BLaER1 treated with 17β-estradiol and CSF1 and Interleukin-3, amounts not matched to agents 10 nM and 100 nM (cell line): ENCODE results near the gene GTPBP3.
A peak's percentile ranks its signal among the peaks of the same experiment; 100 is the strongest.

ENCODE experiments used
- H3K27ac ChIP-seq, 11 experiments: shearing (Covaris generic); formaldehyde crosslinking; 2 replicates each; pipeline ENCODE4 v1.8.1; 2022
- H3K27me3 ChIP-seq, 11 experiments: shearing (Covaris generic); formaldehyde crosslinking; 2 replicates each; pipeline ENCODE4 v1.8.1; 2022
- H3K36me3 ChIP-seq, 11 experiments: shearing (Covaris generic); formaldehyde crosslinking; 2 replicates each; pipeline ENCODE4 v1.8.1; 2022
- H3K4me1 ChIP-seq, 10 experiments: shearing (Covaris generic); formaldehyde crosslinking; 2 replicates each; pipeline ENCODE4 v1.8.1; 2022
- H3K4me2 ChIP-seq, 11 experiments: shearing (Covaris generic); formaldehyde crosslinking; 2 replicates each; pipeline ENCODE4 v1.8.1; 2022
- H3K4me3 ChIP-seq, 10 experiments: shearing (Covaris generic); formaldehyde crosslinking; 2 replicates each; pipeline ENCODE4 v1.8.1; 2022
- H3K9ac ChIP-seq, 11 experiments: shearing (Covaris generic); formaldehyde crosslinking; 2 replicates each; pipeline ENCODE4 v1.8.1; 2022
- H3K9me3 ChIP-seq, 11 experiments: shearing (Covaris generic); formaldehyde crosslinking; replicated peaks in 1 of 11; 2 replicates each; pipeline ENCODE4 v1.8.1; 2022
- H4K20me1 ChIP-seq, 11 experiments: shearing (Covaris generic); formaldehyde crosslinking; 2 replicates each; pipeline ENCODE4 v1.8.1; 2022
- Cebpa-rat ChIP-seq, 11 experiments: shearing (Covaris generic); IDR thresholded peaks; 2 replicates each; pipeline ENCODE4 v1.8.1; 2022

GTPBP3 gene

GRCh38 chr19:17296976-17297375, 40.4 kb upstream of the GTPBP3 start:
- H3K9ac ChIP-seq, result no peak overlapping the region
- H3K27ac ChIP-seq, result no peak overlapping the region
- no peak overlapping the region for H3K4me3 ChIP-seq
- peaks cover 6 to 24% (median 14%) of the 10 kb centered on the region in 11 experiments; a peak in 21 of 22 replicates for H3K9me3 ChIP-seq
- H3K27me3 ChIP-seq, result no peaks in the 10 kb centered on the region
- peaks cover 0 to 26% (median 7%) of the 10 kb centered on the region in 11 experiments; a peak in 12 of 22 replicates for H4K20me1 ChIP-seq
- TF ChIP-seq Cebpa-rat (IDR thresholded peaks at IDR 0.05), result no peak
- H3K36me3 ChIP-seq, result peaks cover 47 to 77% (median 64%) of the 10 kb centered on the region in 11 experiments
- peak overlapping the region in 1 of 11 experiments; percentile 7; a peak in 1 of 22 replicates for H3K4me2 ChIP-seq
- H3K4me1 ChIP-seq, result peaks cover 9 to 62% (median 45%) of the 10 kb centered on the region in 10 experiments

- Histone ChIP-seq H3K4me2 (peak overlapping the region in 3 of 11 experiments; percentile 13 to 98 (median 37); a peak in 4 of 22 replicates), H3K36me3 (peaks cover 33 to 55% (median 46%) of the 10 kb centered on the region in 11 experiments), H3K4me1 (peaks cover 28 to 62% (median 42%) of the 10 kb centered on the region in 10 experiments), H4K20me1 (peaks cover 0 to 23% (median 4%) of the 10 kb centered on the region in 11 experiments; a peak in 9 of 22 replicates), H3K4me3 (no peak overlapping the region), H3K9ac (peak overlapping the region in 2 of 11 experiments; percentile 36 to 86; a peak in 3 of 22 replicates), H3K27me3 (no peaks in the 10 kb centered on the region), H3K27ac (no peak overlapping the region), H3K9me3 (peaks cover 6 to 19% (median 14%) of the 10 kb centered on the region in 11 experiments; a peak in 21 of 22 replicates)
- TF ChIP-seq Cebpa-rat (IDR thresholded peaks at IDR 0.05), result no peak
These were observed 36.2 kb upstream of the GTPBP3 start for GRCh38 chr19:17300992-17301619.

DNA sequence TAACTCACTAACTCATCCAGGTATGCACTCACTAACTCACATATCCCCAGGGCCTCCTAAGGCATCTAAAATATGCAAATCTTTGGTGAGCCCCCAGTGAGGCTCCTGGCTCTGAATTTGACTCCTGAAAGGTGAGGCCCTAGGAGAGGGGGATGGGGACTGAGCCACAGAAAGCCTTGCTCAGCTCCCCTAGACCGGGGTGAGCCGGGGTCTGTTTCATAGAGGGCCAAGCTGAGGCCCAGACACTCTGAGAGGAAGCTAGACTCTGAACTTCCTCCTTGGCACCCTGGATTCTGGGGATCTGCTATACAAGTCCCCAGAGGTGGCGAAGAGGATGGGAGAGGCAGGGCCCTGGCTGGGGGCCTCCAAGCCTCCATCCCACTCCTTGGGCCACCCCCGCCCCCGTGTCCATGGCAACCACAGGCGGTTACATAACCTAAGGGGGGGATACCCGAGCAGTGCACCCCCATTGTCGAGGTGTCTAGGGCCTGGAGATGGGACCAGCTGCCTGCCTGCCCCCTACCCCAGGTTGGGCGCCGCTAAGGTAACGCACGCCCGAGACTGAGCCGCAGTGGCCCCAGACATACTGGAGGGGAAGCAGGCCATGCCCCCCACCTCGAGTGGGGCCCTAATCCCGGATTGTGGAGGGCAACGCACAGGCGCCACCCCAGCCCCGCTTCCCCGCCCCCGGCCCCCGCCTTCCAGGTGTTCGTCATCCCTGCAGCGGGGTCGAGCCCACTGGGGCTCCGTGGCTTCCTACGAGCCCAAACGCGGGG, 34.8 kb upstream of the GTPBP3 start:
- Histone ChIP-seq H3K4me1 (peaks cover 41 to 64% (median 50%) of the 10 kb centered on the region in 10 experiments), H3K9me3 (peaks cover 6 to 15% (median 14%) of the 10 kb centered on the region in 11 experiments; a peak in 21 of 22 replicates), H3K9ac (peak overlapping the region; percentile 78 to 89 (median 85)), H3K27me3 (no peaks in the 10 kb centered on the region), H3K4me2 (peak overlapping the region; percentile 87 to 99 (median 96)), H3K36me3 (peaks cover 28 to 41% (median 34%) of the 10 kb centered on the region in 11 experiments), H3K4me3 (peak overlapping the region; percentile 70 to 83 (median 74)), H3K27ac (peak overlapping the region; percentile 61 to 92 (median 77)), H4K20me1 (peaks cover 0 to 17% (median 3%) of the 10 kb centered on the region in 11 experiments; a peak in 8 of 22 replicates)
- TF ChIP-seq Cebpa-rat (IDR thresholded peaks at IDR 0.05), result no peak

- H3K4me2 ChIP-seq, result peak within 1 kb of the TSS; percentile 87 to 99 (median 96)
- H3K36me3 ChIP-seq, result peaks cover 20 to 34% (median 27%) of the 10 kb centered on the region in 11 experiments
- H3K9ac ChIP-seq, result peak within 1 kb of the TSS; percentile 78 to 89 (median 85)
- TF ChIP-seq Cebpa-rat (IDR thresholded peaks at IDR 0.05), result no peak
- peaks cover 48 to 71% (median 57%) of the 10 kb centered on the region in 10 experiments for H3K4me1 ChIP-seq
- peaks cover 3 to 8% (median 6%) of the 10 kb centered on the region in 11 experiments; a peak in 21 of 22 replicates for H3K9me3 ChIP-seq
- H3K4me3 ChIP-seq, result peak within 1 kb of the TSS; percentile 70 to 83 (median 74)
- H3K27me3 ChIP-seq, result no peaks in the 10 kb centered on the region
- peak within 1 kb of the TSS; percentile 61 to 92 (median 77) for H3K27ac ChIP-seq
- H4K20me1 ChIP-seq, result peaks cover 0 to 17% (median 3%) of the 10 kb centered on the region in 11 experiments; a peak in 8 of 22 replicates
These were observed 34.0 kb upstream of the GTPBP3 start, which contains the start of gene ABHD8 for GRCh38 chr19:17303167-17303939. TSS of gene ABHD8 (minus strand) at chr19:17303425. CDS start at chr19:17301616, 1,809 bp downstream.

DNA sequence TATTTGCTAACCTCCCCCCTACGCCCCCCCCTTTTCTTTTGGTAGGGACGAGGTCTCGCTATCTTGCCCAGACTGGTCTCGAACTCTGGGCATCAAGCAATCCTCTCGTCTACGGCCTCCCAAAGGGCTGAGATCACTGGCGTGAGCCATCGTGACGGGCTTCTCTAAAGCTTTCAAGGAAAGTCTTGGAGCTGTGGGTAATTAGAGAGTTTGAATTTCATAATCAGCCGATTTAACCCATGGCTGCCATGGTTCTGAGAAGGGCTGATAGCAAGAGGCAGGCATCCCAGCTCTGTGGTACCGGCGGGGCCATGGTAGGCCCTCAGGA, 33.4 kb upstream of the GTPBP3 start:
- TF ChIP-seq Cebpa-rat (IDR thresholded peaks at IDR 0.05), result no peak
- Histone ChIP-seq H3K4me1 (peaks cover 54 to 77% (median 63%) of the 10 kb centered on the region in 10 experiments), H3K4me2 (peak overlapping the region; percentile 87 to 99 (median 96)), H3K27me3 (no peaks in the 10 kb centered on the region), H4K20me1 (peaks cover 0 to 17% (median 3%) of the 10 kb centered on the region in 11 experiments; a peak in 8 of 22 replicates), H3K36me3 (peaks cover 14 to 28% (median 21%) of the 10 kb centered on the region in 11 experiments), H3K9ac (peak overlapping the region in 5 of 11 experiments; percentile 84 to 88 (median 87); a peak in 6 of 22 replicates), H3K27ac (peak overlapping the region in 9 of 11 experiments; percentile 30 to 92 (median 76); a peak in 15 of 22 replicates), H3K4me3 (peak overlapping the region in 5 of 10 experiments; percentile 70 to 83 (median 74); a peak in 5 of 20 replicates), H3K9me3 (peaks cover 0 to 2% (median under 1%) of the 10 kb centered on the region in 11 experiments; a peak in 8 of 22 replicates)

GRCh38 chr19:17304386-17305215, 32.8 kb upstream of the GTPBP3 start:
- Histone ChIP-seq H3K36me3 (peaks cover 10 to 21% (median 16%) of the 10 kb centered on the region in 11 experiments; a peak in 21 of 22 replicates), H3K4me1 (peaks cover 55 to 74% (median 64%) of the 10 kb centered on the region in 10 experiments), H3K9me3 (no peaks in the 10 kb centered on the region), H3K27me3 (no peaks in the 10 kb centered on the region), H4K20me1 (peaks cover 0 to 17% (median 5%) of the 10 kb centered on the region in 11 experiments; a peak in 12 of 22 replicates), H3K27ac (peak overlapping the region in 10 of 11 experiments; percentile 21 to 92 (median 51); a peak in 16 of 22 replicates), H3K9ac (peak overlapping the region in 2 of 11 experiments; percentile 8 to 25; a peak in 3 of 22 replicates), H3K4me3 (peak overlapping the region in 3 of 10 experiments; percentile 19 to 77 (median 69); a peak in 2 of 20 replicates), H3K4me2 (peak overlapping the region; percentile 87 to 99 (median 96))
- no peak for TF ChIP-seq Cebpa-rat (IDR thresholded peaks at IDR 0.05)

- H3K4me2 ChIP-seq, result peak overlapping the region; percentile 52 to 99 (median 96)
- no peaks in the 10 kb centered on the region for H3K9me3 ChIP-seq
- H3K4me3 ChIP-seq, result peak overlapping the region in 3 of 10 experiments; percentile 19 to 77 (median 69); a peak in 5 of 20 replicates
- H4K20me1 ChIP-seq, result peaks cover under 1 to 22% (median 7%) of the 10 kb centered on the region in 11 experiments; a peak in 18 of 22 replicates
- H3K27ac ChIP-seq, result peak overlapping the region in 10 of 11 experiments; percentile 21 to 92 (median 51); a peak in 15 of 22 replicates
- TF ChIP-seq Cebpa-rat (IDR thresholded peaks at IDR 0.05), result no peak
- peaks cover 57 to 72% (median 66%) of the 10 kb centered on the region in 10 experiments for H3K4me1 ChIP-seq
- no peaks in the 10 kb centered on the region for H3K27me3 ChIP-seq
- H3K36me3 ChIP-seq, result peaks cover 10 to 16% (median 15%) of the 10 kb centered on the region in 11 experiments; a peak in 21 of 22 replicates
- H3K9ac ChIP-seq, result peak overlapping the region in 2 of 11 experiments; percentile 8 to 25; a peak in 3 of 22 replicates
These were observed 32.2 kb upstream of the GTPBP3 start for GRCh38 chr19:17305216-17305516.
